ENCODE results near the gene SLC16A9. TPM values are rescaled to one million over a fixed set of nuclear protein-coding genes. Genes with fewer than 3 reads are reported as not detected.

The SLC16A9 gene
- total RNA-seq, 4 donors from 2014 or later, result 0.33 to 0.86 (median 0.45) TPM; not detected in 1

- H3K9me3 ChIP-seq, result peaks cover 0 to 7% (median 2%) of the 10 kb centered on the region in 4 donors
- no peaks in the 10 kb centered on the region for H3K36me3 ChIP-seq
- H3K4me3 ChIP-seq, result no peak overlapping the region
- no peak for TF ChIP-seq POLR2A (IDR thresholded peaks at IDR 0.05; ENCODE audit: low read depth)
- no peak for TF ChIP-seq POLR2AphosphoS5 (IDR thresholded peaks at IDR 0.05)
- no peak for TF ChIP-seq CTCF (IDR thresholded peaks at IDR 0.05)
- TF ChIP-seq EP300 (IDR thresholded peaks at IDR 0.05), result no peak
- 87% methylated on average over 3 of the region's 3 CpGs for WGBS
- no peak for DNase-seq (ENCODE audit: extremely low spot score)
- no peaks in the 10 kb centered on the region for H3K4me1 ChIP-seq
- H3K27me3 ChIP-seq, result no peaks in the 10 kb centered on the region
- no peak overlapping the region for H3K27ac ChIP-seq (replicated peaks in 1 of 4)
- intact Hi-C loops (cut with DNase I), result no loop called here
These were observed 14.7 kb upstream of the SLC16A9 start for GRCh38 chr10:59724098-59724938.

DNA sequence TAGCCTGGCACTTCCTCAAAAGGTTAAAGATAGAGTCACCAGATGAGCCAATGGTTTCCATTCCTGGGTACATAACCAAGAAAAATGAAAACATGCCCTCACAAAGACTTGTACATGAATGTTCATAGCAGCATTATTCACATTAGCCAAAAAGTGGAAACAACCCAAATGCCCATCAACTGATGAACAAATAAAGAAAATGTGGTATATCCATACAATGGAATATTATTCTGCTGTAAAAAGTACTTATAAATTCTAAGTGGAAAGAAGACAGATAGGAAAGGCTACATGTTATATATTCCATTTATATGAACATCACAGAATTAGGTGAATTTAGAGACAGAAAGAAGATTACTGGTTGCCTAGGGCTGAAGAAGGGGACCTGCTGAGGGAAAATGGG lies 10.7 kb upstream of the SLC16A9 start:
- Histone ChIP-seq H3K4me3 (no peak overlapping the region), H3K4me1 (no peaks in the 10 kb centered on the region), H3K36me3 (no peaks in the 10 kb centered on the region), H3K27me3 (no peaks in the 10 kb centered on the region), H3K9me3 (peaks cover 0 to 7% (median 2%) of the 10 kb centered on the region in 4 donors), H3K27ac (replicated peaks in 1 of 4) (no peak overlapping the region)
- TF ChIP-seq POLR2A (IDR thresholded peaks at IDR 0.05; ENCODE audit: low read depth), result no peak
- no peak for TF ChIP-seq CTCF (IDR thresholded peaks at IDR 0.05)
- TF ChIP-seq POLR2AphosphoS5 (IDR thresholded peaks at IDR 0.05), result no peak
- no peak for TF ChIP-seq EP300 (IDR thresholded peaks at IDR 0.05)
- DNase-seq (ENCODE audit: extremely low spot score), result no peak
- intact Hi-C loops (cut with DNase I), result no loop called here

DNA sequence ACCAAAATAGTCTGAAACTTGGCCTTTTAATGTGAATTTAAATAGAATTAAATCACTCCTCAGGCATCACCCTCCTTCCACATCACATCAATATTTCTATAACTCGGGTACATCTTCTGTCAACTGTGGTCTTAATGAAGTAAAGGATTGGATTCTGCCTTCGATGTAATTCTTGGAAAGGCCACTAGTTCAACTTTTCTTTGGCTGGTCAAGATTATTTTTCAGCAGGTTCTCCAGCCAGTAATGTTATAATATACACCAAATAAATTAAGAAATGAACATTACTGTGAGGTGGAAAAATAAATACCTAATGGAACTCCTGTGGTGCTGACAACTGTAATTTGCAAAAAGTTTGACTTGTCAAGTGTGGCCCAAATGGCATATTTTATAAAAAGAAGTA lies 9.7 kb upstream of the SLC16A9 start:
- TF ChIP-seq POLR2A (IDR thresholded peaks at IDR 0.05; ENCODE audit: low read depth) (no peak), POLR2AphosphoS5 (IDR thresholded peaks at IDR 0.05) (no peak), EP300 (IDR thresholded peaks at IDR 0.05) (no peak), CTCF (IDR thresholded peaks at IDR 0.05) (no peak)
- Histone ChIP-seq H3K27ac (replicated peaks in 1 of 4) (no peak overlapping the region), H3K27me3 (no peaks in the 10 kb centered on the region), H3K9me3 (peaks cover 0 to 7% (median 2%) of the 10 kb centered on the region in 4 donors), H3K4me3 (no peak overlapping the region), H3K36me3 (no peaks in the 10 kb centered on the region), H3K4me1 (no peaks in the 10 kb centered on the region)
- intact Hi-C loops (cut with DNase I), result no loop called here
- WGBS, result 68% methylated on average over 2 of the region's 2 CpGs
- no peak for DNase-seq (ENCODE audit: extremely low spot score)

DNA sequence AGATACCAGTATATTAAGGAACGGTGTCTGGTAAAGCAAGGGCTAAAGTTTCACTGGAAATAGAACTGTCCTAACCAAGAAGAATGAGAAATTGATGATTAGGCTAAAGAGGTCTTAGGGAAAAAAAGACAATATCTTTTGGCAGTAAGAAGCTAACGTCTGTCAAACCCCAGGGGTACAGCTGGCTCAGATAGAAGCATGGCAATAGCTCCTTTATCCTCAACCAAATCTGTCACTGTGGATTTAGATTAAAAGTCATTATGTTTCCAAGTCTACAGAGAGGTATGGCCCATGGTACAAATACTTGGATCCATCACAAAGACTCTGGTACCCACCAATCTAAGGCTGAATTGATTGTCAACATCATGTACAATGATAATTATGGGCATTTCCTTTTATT lies 8.6 kb upstream of the SLC16A9 start:
- H3K27me3 ChIP-seq, result no peaks in the 10 kb centered on the region
- no peaks in the 10 kb centered on the region for H3K4me1 ChIP-seq
- H3K27ac ChIP-seq (replicated peaks in 1 of 4), result no peak overlapping the region
- no peak overlapping the region for H3K4me3 ChIP-seq
- no peaks in the 10 kb centered on the region for H3K36me3 ChIP-seq
- TF ChIP-seq POLR2A (IDR thresholded peaks at IDR 0.05; ENCODE audit: low read depth) (no peak), POLR2AphosphoS5 (IDR thresholded peaks at IDR 0.05) (no peak), CTCF (IDR thresholded peaks at IDR 0.05) (no peak), EP300 (IDR thresholded peaks at IDR 0.05) (no peak)
- intact Hi-C loops (cut with DNase I), result no loop called here
- peaks cover 0 to 7% (median 2%) of the 10 kb centered on the region in 4 donors for H3K9me3 ChIP-seq
- WGBS, result 76% methylated on average over 2 of the region's 2 CpGs
- no peak for DNase-seq (ENCODE audit: extremely low spot score)

Data from esophagus muscularis mucosa (tissue), 4 donors.